Uterus (tissue), 4 donors: ENCODE measurements around the gene TMEM45A. TPM values are rescaled to one million over a fixed set of nuclear protein-coding genes. Genes with fewer than 3 reads are reported as not detected.
A peak's percentile ranks its signal among the peaks of the same experiment; 100 is the strongest.

Source experiments
- DNase-seq, 2 donors: peaks; one replicate each; pipeline ENCODE4 v3.0.0-alpha.2; 2019 to 2020
- H3K27ac ChIP-seq, 2 donors: fragments of 200-600 bp; sonication (generic); 1 replicate in 1 of 2; 2 replicates in 1 of 2; pipeline ENCODE4 v1.5.1; 2016 to 2018
- H3K27me3 ChIP-seq, 2 donors: fragments of 200-600 bp; sonication (generic); one replicate each; pipeline ENCODE4 v1.5.1; 2018 to 2019; ENCODE audit warnings: control low read depth in 1 of 2
- H3K36me3 ChIP-seq, 2 donors: fragments of 200-600 bp; sonication (generic); one replicate each; pipeline ENCODE4 v1.5.1; 2019; ENCODE audit warnings: control low read depth in 1 of 2
- H3K4me1 ChIP-seq, 2 donors: fragments of 200-600 bp; sonication (generic); one replicate each; pipeline ENCODE4 v1.5.1; 2018 to 2019; ENCODE audit warnings: control low read depth in 1 of 2
- H3K4me3 ChIP-seq, 2 donors: fragments of 200-600 bp; sonication (generic); 1 replicate in 1 of 2; 2 replicates in 1 of 2; pipeline ENCODE4 v1.5.1; 2018 to 2019; ENCODE audit warnings: mild to moderate bottlenecking in 1 of 2
- H3K9me3 ChIP-seq, 2 donors: fragments of 200-600 bp; sonication (generic); one replicate each; pipeline ENCODE4 v1.5.1; 2019; ENCODE audit warnings: control low read depth in 1 of 2
- CTCF ChIP-seq, 4 experiments: fragments of 200-600 bp in 2 of 4; fragments of 450-650 bp in 2 of 4; sonication (generic) in 2 of 4; IDR thresholded peaks; one replicate each; pipeline ENCODE4 v1.5.1; 2016 to 2019; ENCODE audit warnings: antibody characterized with exemption in 4 of 4, mild to moderate bottlenecking in 2 of 4, moderate library complexity in 1 of 4
- POLR2A ChIP-seq, 2 donors: fragments of 450-650 bp; IDR thresholded peaks; one replicate each; pipeline ENCODE4 v1.6.1; 2016; ENCODE audit warnings: antibody characterized with exemption in 2 of 2, mild to moderate bottlenecking in 1 of 2, moderate library complexity in 1 of 2
- intact Hi-C: fragments of 100-400 bp; cut with DNase I; formaldehyde crosslinking; loops from one replicate; pipeline ENCODE4 v1.15.1; 2023; ENCODE audit warnings: low total_unique reads
- total RNA-seq, 4 donors: library from RNA; depleted of rRNA in 3 of 4; stranded (reverse); fragments of >200 nt in 3 of 4; gene quantifications; one replicate each; pipeline versions ENCODE4 v1.1.0 to v1.2.4, GENCODE V29; 2014 to 2023
- donor health status: DM: yes; HTN: yes; CAD: no.

The TMEM45A gene
- total RNA-seq, 4 donors from 2014 or later = 15.4 to 51.0 (median 28.3) TPM

GRCh38 chr3:100590114-100590839 is 97.9 kb downstream of the TMEM45A start:
- Histone ChIP-seq H3K27me3 (no peaks in the 10 kb centered on the region), H3K9me3 (no peaks in the 10 kb centered on the region), H3K4me1 (no peaks in the 10 kb centered on the region), H3K4me3 (no peak overlapping the region), H3K27ac (no peak overlapping the region), H3K36me3 (no peaks in the 10 kb centered on the region)
- peak; percentile 55 to 77 for DNase-seq
- intact Hi-C loops = loop anchor here (5.0 kb wide), 1 partner anchor 128 kb away; no protein-coding TSS in a partner anchor
- TF ChIP-seq CTCF (IDR thresholded peaks at IDR 0.05) (peak; percentile 80 to 85 (median 84)), POLR2A (IDR thresholded peaks at IDR 0.05) (no peak)

GRCh38 chr3:100590840-100591147 is 98.4 kb downstream of the TMEM45A start:
- Histone ChIP-seq H3K36me3 (no peaks in the 10 kb centered on the region), H3K4me1 (no peaks in the 10 kb centered on the region), H3K4me3 (no peak overlapping the region), H3K27ac (peak overlapping the region in 1 of 2 donors; percentile 20), H3K9me3 (no peaks in the 10 kb centered on the region), H3K27me3 (no peaks in the 10 kb centered on the region)
- DNase-seq = no peak
- intact Hi-C loops = loop anchor here (5.0 kb wide), 1 partner anchor 128 kb away; no protein-coding TSS in a partner anchor
- TF ChIP-seq CTCF (IDR thresholded peaks at IDR 0.05) (no peak), POLR2A (IDR thresholded peaks at IDR 0.05) (no peak)

GRCh38 chr3:100591411-100591810 is 99.0 kb downstream of the TMEM45A start:
- TF ChIP-seq CTCF (IDR thresholded peaks at IDR 0.05) (no peak), POLR2A (IDR thresholded peaks at IDR 0.05) (no peak)
- DNase-seq = no peak
- Histone ChIP-seq H3K27me3 (no peaks in the 10 kb centered on the region), H3K9me3 (no peaks in the 10 kb centered on the region), H3K4me3 (no peak overlapping the region), H3K4me1 (no peaks in the 10 kb centered on the region), H3K36me3 (no peaks in the 10 kb centered on the region), H3K27ac (no peak overlapping the region)
- intact Hi-C loops = loop anchor here (5.0 kb wide), 1 partner anchor 129 kb away; no protein-coding TSS in a partner anchor

GRCh38 chr3:100600181-100601042 is 108.0 kb downstream of the TMEM45A start:
- no peaks in the 10 kb centered on the region for H3K27me3 ChIP-seq
- H3K4me1 ChIP-seq = no peaks in the 10 kb centered on the region
- intact Hi-C loops = no loop called here
- no peaks in the 10 kb centered on the region for H3K9me3 ChIP-seq
- TF ChIP-seq POLR2A (IDR thresholded peaks at IDR 0.05) (no peak), CTCF (IDR thresholded peaks at IDR 0.05) (no peak)
- H3K4me3 ChIP-seq = no peak overlapping the region
- DNase-seq = no peak
- H3K36me3 ChIP-seq = no peaks in the 10 kb centered on the region
- H3K27ac ChIP-seq = no peak overlapping the region
